C4-2B (cell line): Measurements from ENCODE around the gene FNDC7.

Experiments used
- H3K27ac ChIP-seq: fragments of 450-650 bp; 2 replicates; pipeline ENCODE4 v1.5.1; 2017
- ZFX ChIP-seq: fragments of 450-650 bp; IDR thresholded peaks from 2 replicates; pipeline ENCODE4 v1.6.1; 2017
- TF ChIP-seq, protein P1 (sequence below): fragments of 450-650 bp; conservative IDR thresholded peaks from 2 replicates; pipeline ENCODE4 v1.5.1; 2017; ENCODE audit warnings: mild to moderate bottlenecking

Gene FNDC7

DNA sequence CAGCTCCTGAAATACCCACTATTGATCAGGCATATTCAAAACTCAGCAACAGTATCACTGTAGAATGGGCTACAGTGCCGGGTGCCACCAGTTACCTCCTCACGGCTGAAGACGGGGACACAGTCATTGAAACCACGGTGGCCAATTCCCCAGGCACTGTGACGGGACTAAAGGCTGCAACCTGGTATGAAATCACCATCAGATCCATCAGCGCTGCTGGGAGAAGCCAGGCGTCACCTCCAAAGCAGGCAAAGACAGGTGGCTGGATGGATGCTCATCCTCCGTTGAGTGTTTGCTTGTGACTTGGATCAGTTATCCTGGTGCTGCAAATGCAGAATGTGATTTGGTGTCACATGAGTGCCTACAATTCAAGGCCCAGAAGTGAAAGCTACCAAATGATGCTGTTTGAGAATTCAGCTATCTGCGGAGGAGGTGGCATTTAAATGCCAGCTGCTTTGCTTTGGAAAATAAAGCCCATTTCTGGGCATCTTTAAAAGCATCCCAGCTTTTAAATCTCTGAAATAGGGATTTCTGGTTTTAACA is 5.1 kb downstream of the FNDC7 start:
- no peak overlapping the region for H3K27ac ChIP-seq
- TF ChIP-seq, protein P1, sequence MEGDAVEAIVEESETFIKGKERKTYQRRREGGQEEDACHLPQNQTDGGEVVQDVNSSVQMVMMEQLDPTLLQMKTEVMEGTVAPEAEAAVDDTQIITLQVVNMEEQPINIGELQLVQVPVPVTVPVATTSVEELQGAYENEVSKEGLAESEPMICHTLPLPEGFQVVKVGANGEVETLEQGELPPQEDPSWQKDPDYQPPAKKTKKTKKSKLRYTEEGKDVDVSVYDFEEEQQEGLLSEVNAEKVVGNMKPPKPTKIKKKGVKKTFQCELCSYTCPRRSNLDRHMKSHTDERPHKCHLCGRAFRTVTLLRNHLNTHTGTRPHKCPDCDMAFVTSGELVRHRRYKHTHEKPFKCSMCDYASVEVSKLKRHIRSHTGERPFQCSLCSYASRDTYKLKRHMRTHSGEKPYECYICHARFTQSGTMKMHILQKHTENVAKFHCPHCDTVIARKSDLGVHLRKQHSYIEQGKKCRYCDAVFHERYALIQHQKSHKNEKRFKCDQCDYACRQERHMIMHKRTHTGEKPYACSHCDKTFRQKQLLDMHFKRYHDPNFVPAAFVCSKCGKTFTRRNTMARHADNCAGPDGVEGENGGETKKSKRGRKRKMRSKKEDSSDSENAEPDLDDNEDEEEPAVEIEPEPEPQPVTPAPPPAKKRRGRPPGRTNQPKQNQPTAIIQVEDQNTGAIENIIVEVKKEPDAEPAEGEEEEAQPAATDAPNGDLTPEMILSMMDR, result no peak
- TF ChIP-seq ZFX, result no peak

DNA sequence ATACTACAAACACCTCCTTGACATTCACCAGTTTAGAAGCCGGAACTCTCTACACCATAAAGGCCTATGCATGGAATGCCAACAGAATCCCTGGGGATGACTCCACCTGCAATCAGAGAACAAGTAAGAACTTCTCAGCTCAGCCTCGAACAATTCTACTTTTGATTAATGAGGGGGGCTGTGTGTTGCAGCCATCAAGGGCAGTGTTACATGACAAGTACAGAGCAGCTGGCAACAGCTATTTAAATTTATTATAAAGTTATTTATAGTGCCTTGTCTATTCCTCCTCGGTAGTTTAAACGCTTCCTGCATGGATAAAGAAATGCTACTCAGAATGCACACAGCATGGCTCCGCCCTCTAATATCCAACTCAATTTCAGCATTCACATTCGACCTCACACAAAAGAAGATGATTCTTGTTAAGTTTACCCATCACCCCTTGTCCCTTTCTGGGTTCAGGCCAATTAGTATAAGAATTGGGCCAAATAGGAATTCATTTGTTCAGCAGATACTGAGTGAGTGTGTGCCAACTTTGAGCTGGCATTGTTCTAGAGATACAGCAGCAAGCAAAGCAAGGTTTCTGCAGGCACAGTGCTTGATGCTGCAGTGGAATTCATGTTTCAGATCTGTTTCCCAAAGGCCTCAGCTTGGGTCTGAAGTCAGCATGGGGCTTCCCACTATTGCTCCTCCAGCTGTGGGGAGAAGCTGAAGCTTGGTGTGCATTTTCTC is 6.4 kb downstream of the FNDC7 start:
- no peak for TF ChIP-seq ZFX
- TF ChIP-seq, protein P1, result no peak
- H3K27ac ChIP-seq, result no peak overlapping the region

DNA sequence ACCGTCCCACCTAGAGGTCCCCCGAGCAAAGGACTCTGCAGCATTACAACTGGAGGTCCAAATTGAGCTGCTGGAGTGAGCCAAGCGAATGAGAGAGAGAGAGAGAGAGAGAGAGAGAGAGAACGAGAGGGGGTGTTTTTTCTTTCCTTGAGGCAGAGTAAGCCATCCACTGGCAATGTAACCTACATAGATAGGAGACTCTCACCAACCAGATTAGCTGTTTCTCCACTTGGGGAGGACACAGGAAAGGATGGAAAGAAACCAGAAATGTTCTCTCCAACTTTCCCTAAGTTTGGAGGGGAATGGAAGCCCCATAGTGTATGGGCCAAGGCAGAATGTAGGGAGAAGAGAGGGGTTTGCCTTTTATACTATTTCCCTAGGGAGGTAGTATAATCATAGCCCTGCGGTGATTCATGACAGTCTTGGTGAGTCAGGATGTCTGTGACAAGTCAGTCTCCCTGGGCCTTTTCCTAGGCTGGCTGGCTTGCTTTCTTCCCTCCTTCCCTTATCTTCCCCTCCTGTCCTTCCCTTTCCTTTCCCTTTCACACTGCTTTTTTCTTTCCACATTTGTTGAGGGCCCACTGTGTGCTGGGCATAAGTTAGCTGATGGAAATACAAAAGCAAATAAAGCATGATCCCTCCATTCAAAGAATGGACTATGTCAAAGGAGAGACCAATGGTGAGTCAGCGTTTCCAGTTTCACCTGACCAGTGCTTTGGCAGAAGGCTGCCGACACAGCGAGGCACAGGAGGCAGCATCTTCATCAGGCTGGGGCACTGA is 7.1 kb downstream of the FNDC7 start:
- TF ChIP-seq ZFX, result no peak
- TF ChIP-seq, protein P1, result no peak
- H3K27ac ChIP-seq, result no peak overlapping the region

DNA sequence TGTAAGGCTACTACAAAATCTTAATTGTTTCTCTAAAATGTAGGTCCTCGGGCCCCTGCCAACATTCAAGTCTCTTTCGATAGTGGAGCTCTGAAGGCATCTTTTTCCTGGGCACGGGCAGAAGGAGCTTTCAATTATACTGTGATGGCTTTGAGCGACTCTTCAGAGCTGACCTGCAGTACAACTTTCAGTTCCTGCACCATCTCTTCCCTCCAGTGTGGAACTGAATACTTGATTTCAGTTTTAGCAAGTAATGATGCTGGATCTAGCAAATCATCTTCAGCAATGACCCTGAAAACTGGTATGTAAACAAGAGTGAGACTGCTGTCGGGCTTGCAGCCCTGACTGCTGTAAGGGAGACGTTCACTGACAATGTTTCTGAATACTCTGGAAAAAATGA is 9.6 kb downstream of the FNDC7 start:
- TF ChIP-seq, protein P1, result no peak
- no peak for TF ChIP-seq ZFX

DNA sequence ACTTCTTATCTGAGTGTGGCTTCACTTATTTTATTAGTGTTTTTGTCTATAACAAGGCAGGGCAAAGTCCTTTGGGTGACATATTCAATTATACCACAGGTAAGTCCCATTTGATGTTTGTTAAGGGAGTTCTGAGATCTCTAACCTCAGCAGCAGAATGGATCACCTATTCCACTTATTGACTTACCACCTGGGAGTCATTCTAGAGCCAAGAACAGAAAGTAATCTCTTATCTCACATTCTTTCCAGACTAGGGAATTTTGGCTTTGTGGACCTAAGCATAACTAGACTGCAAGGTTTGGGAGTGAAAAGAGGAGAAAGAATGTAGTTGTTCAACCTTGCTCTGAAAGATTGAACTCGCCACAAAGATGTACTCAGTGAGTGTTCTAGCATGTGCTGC is 13.2 kb downstream of the FNDC7 start:
- no peak overlapping the region for H3K27ac ChIP-seq
- TF ChIP-seq ZFX, result no peak
- TF ChIP-seq, protein P1, result no peak

More for the DNA sequence above, 9.6 kb downstream of the FNDC7 start:
- no peak overlapping the region for H3K27ac ChIP-seq

DNA sequence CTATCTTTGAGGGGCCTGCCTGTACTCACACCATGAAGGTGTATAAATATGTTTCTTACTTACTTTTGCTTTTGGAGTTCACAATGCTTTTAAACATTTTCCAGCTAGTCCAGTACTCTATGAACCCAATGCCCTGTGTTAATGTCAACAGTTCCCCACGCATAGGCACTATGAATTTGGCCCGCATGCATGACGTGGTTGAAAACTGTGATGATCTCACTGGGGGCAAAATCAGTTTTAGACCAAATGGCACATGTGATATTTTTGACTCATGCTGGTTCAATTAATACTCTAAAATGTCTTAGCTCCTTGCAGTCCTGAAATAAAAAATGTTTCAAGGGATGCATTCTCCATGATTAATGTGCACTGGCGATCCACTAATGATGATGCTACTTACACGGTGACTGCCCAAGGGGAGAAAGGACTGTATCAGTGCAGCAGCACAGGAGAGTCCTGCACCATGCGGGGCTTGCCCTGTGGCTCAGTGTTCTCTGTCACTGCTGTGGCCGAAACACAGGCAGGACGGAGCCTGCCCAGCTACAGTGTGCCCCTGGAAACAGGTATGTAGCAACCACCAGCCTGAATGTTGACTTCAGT is 15.7 kb downstream of the FNDC7 start:
- TF ChIP-seq, protein P1, result no peak
- TF ChIP-seq ZFX, result no peak
- H3K27ac ChIP-seq, result no peak overlapping the region

DNA sequence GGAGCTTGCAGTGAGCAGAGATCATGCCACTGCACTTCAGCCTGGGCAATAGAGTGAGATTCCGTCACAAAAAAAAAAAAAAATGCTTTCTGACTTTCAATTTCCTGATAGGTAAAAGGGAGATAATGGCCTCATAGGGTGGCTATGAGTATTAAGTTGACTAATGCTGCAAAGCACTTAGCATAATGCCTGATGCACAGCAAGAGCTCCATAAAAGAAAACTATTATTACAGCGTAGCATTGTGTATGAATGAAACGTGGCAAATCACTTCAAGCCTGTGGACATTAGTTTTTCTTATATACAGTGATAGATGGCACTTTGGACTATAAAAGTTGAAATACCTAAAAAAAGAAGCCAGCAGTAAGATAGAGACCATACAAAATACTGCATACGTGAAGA is 16.8 kb downstream of the FNDC7 start:
- TF ChIP-seq, protein P1, result no peak
- TF ChIP-seq ZFX, result no peak
- H3K27ac ChIP-seq, result no peak overlapping the region
